ENCODE data around the gene RASEF.

The RASEF gene

GRCh38 chr9:83056174-83056573 is 6.8 kb downstream of the RASEF start:
- DNase-seq (ENCODE audit: low read depth), result no peak

- no peak for DNase-seq (ENCODE audit: low read depth)
Measured at GRCh38 chr9:83047839-83048775, 14.8 kb downstream of the RASEF start.

GRCh38 chr9:83043597-83043996 is 19.3 kb downstream of the RASEF start:
- DNase-seq (ENCODE audit: low read depth), result no peak

- no peak for DNase-seq (ENCODE audit: low read depth)
Measured at GRCh38 chr9:83041771-83042170, 21.2 kb downstream of the RASEF start.

- DNase-seq (ENCODE audit: low read depth), result no peak
Measured at GRCh38 chr9:83039303-83039702, 23.6 kb downstream of the RASEF start.

GRCh38 chr9:83036043-83036442 is 26.9 kb downstream of the RASEF start:
- no peak for DNase-seq (ENCODE audit: low read depth)

GRCh38 chr9:83035143-83035542 is 27.8 kb downstream of the RASEF start:
- DNase-seq (ENCODE audit: low read depth), result no peak

- no peak for DNase-seq (ENCODE audit: low read depth)
Measured at GRCh38 chr9:83034587-83034986, 28.4 kb downstream of the RASEF start.

GRCh38 chr9:83034026-83034425 is 28.9 kb downstream of the RASEF start:
- no peak for DNase-seq (ENCODE audit: low read depth)

- no peak for DNase-seq (ENCODE audit: low read depth)
Measured at GRCh38 chr9:83032065-83032625, 30.8 kb downstream of the RASEF start.

GRCh38 chr9:83030391-83031107 is 32.4 kb downstream of the RASEF start:
- DNase-seq (ENCODE audit: low read depth), result no peak

- no peak for DNase-seq (ENCODE audit: low read depth)
Measured at GRCh38 chr9:83029531-83030137, 33.3 kb downstream of the RASEF start.

- no peak for DNase-seq (ENCODE audit: low read depth)
Measured at GRCh38 chr9:83027153-83027891, 35.6 kb downstream of the RASEF start.

GRCh38 chr9:83024506-83025125 is 38.3 kb downstream of the RASEF start:
- DNase-seq (ENCODE audit: low read depth), result no peak

GRCh38 chr9:83023151-83023550 is 39.8 kb downstream of the RASEF start:
- no peak for DNase-seq (ENCODE audit: low read depth)

GRCh38 chr9:83020864-83021263 is 42.1 kb downstream of the RASEF start:
- no peak for DNase-seq (ENCODE audit: low read depth)

GRCh38 chr9:83020327-83020726 is 42.6 kb downstream of the RASEF start:
- no peak for DNase-seq (ENCODE audit: low read depth)

- no peak for DNase-seq (ENCODE audit: low read depth)
Measured at GRCh38 chr9:83019246-83019645, 43.7 kb downstream of the RASEF start.

- DNase-seq (ENCODE audit: low read depth), result no peak
Measured at GRCh38 chr9:83015897-83016296, 47.0 kb downstream of the RASEF start.

- DNase-seq (ENCODE audit: low read depth), result no peak
Measured at GRCh38 chr9:83013867-83014605, 48.9 kb downstream of the RASEF start.

Data from activated T-cell treated with anti-CD3 and anti-CD28 coated beads for 48 hours (primary cell).